Activated CD4-positive, alpha-beta T cell treated with anti-CD3 and anti-CD28 coated beads, Interleukin-2, amount 50 U/mL, for 24 hours (primary cell): Measurements from ENCODE around the gene ALPG.
"Not testable (repeated sequence)": the region's sequence is repeated elsewhere in the genome, so short reads cannot be mapped to it uniquely, and the experiment has no call there.

Experiments used
- DNase-seq, 2 donors: peaks; one replicate each; pipeline ENCODE4 v3.0.0-alpha.2; 2020; ENCODE audit warnings: low read depth in 1 of 2, low spot score in 1 of 2

ALPG gene

GRCh38 chr2:232406556-232407310, at the start of gene ALPG:
ALPG (plus strand) TSS chr2:232406844; CDS start chr2:232406895, 51 bp downstream.
- no peak for DNase-seq

- no peak for DNase-seq
These were observed 45.0 kb upstream of the ALPG start for GRCh38 chr2:232361646-232362045.

GRCh38 chr2:232362174-232362900, 44.3 kb upstream of the ALPG start:
- DNase-seq, result no peak

GRCh38 chr2:232363064-232363783, 43.4 kb upstream of the ALPG start:
- DNase-seq, result not testable (repeated sequence)

- DNase-seq, result no peak
These were observed 42.6 kb upstream of the ALPG start for GRCh38 chr2:232363784-232364615.

- not testable (repeated sequence) for DNase-seq
These were observed 41.6 kb upstream of the ALPG start for GRCh38 chr2:232364806-232365594.

- DNase-seq, result no peak
These were observed 40.9 kb upstream of the ALPG start for GRCh38 chr2:232365621-232366321.

GRCh38 chr2:232366461-232366860, 40.2 kb upstream of the ALPG start:
- DNase-seq, result not testable (repeated sequence)

GRCh38 chr2:232367016-232367415, 39.6 kb upstream of the ALPG start:
- no peak for DNase-seq

- DNase-seq, result no peak
These were observed 38.9 kb upstream of the ALPG start for GRCh38 chr2:232367591-232368233.

- DNase-seq, result no peak
These were observed 38.3 kb upstream of the ALPG start for GRCh38 chr2:232368311-232368731.

- no peak for DNase-seq
These were observed 37.3 kb upstream of the ALPG start for GRCh38 chr2:232369126-232369951.

- not testable (repeated sequence) for DNase-seq
These were observed 36.6 kb upstream of the ALPG start for GRCh38 chr2:232370007-232370406.

- no peak for DNase-seq
These were observed 34.1 kb upstream of the ALPG start for GRCh38 chr2:232372231-232373208.

GRCh38 chr2:232374356-232374755, 32.3 kb upstream of the ALPG start:
- no peak for DNase-seq

GRCh38 chr2:232375164-232375563, 31.5 kb upstream of the ALPG start:
- no peak for DNase-seq

- no peak for DNase-seq
These were observed 30.4 kb upstream of the ALPG start for GRCh38 chr2:232376260-232376659.
